GM18867 (cell line): ENCODE data around the gene VSNL1.

ENCODE experiments used
- ATAC-seq: cut with Tn5 transposase; IDR thresholded peaks from one replicate; pipeline ENCODE4 v1.9.1; 2021; ENCODE audit warnings: mild to moderate bottlenecking, moderate library complexity; ENCODE audit not compliant: unreplicated experiment

Gene VSNL1

DNA sequence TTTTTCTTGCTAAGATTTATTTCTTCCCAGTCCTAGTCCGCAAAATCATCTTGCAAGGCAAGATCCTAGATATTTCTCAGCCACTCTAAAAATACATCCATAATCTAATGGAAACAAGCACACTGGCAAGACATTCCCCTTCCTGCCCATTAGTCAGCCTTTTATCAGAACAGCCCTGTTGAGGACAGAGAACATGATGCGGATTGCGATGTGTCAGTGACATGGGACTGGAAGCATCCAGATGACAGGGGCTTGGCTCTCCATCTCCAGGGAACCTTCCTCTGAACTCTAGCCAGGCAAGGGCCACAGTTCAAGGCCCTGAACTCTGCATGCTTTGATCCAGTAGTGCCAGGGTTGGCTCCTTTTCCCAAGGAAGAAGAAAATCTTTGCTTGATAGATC is 70.0 kb downstream of the VSNL1 start:
- no peak for ATAC-seq

DNA sequence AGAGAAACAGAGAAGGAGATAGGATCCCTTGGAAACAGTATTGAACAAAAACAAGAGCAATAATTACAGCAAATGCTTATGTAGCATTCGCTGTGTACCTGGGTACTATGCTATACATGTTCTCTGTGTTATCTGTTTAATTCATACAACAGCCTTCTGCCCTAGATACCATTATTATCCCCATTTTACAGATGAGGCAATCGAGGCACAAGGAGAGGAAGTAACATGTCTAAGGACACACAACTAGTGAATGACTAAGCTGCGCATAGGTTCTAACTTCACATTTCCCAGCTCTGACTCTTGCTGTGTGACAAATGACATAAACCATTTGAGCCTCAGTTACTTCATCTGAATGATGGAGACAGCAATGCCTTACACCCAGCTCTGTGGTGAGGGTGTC is 70.5 kb downstream of the VSNL1 start:
- ATAC-seq, result no peak

DNA sequence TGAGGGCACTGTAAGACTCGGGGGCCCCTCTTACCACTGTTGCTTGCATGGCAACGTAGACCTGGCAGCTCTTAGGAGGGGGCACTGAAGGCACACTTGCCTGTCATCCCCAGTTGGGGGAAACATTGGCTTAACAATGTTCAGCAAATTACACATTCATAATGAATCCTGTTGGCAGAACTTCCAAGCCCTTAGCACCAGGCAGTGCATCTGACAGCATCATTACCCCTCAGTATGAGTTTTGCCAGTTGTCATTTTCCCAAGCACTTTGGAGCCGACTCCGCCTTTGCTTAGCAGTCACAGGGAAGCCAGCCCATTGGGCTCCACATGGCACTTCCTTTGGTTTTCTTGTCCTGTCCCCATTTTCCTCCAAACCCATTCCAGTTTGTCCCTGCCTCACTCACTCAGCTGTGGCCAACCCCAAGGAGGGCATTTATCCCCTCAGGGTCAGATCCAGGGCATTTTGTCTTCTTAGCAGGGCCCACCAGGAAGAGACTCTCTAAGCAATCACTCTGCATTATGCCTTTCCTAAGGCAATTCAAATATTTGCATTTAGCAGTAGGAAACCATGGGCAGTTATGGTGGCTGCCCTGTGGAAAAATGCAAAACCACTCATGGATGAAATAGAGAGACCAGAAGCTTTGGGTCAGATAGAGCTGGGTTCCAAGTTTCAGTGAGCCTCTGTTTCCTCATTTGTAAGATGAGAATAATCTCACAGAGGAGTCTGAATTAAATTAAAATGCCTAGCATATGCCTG is 73.9 kb downstream of the VSNL1 start:
- no peak for ATAC-seq

DNA sequence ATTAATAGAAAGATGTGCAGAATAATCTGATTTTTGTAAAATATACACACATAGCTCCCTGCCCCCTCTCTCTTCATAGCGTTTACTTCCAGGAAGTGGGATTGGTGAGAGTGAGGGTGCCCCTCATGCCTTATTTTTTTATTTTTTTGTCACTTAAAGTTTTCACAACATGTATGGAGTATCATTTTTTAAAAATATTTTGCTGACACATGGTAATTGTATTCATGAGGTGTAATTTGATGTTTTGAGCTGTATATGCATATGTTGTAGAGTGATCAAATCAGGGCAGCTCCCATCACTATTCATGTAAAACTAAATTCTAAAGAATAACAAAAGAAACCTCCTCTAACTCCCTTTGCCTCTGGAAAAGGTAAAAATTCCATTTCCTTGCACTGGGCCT is 74.7 kb downstream of the VSNL1 start:
- no peak for ATAC-seq

DNA sequence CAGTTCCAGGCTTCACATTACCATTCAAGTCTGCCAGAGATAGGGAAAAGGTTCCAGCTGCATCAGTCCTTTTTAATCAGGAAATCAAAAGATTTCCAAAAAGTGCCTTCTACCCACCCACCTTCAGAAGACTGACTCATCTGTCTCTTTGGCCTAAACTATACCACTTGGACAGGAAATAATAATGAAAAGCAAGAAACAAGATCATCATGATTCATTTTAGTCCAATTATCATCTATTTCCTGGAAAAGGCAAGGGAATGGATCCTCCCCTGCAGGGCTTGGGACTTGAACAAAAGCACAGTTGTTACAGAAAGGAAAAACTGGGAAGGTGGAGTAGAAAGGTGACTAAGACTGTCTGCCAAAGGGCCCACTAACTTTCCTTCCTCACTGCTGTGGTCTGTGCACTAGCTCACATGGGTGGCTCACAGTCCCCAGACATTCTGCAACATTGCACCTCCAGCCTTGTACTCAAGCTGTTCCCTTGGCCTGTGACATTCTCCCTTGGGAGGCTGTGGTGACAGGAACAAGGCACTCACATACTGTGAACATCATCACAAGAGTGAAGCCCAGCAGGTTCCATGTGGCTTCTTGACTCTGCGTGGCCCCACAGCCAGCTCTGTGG is 75.3 kb downstream of the VSNL1 start:
- no peak for ATAC-seq

DNA sequence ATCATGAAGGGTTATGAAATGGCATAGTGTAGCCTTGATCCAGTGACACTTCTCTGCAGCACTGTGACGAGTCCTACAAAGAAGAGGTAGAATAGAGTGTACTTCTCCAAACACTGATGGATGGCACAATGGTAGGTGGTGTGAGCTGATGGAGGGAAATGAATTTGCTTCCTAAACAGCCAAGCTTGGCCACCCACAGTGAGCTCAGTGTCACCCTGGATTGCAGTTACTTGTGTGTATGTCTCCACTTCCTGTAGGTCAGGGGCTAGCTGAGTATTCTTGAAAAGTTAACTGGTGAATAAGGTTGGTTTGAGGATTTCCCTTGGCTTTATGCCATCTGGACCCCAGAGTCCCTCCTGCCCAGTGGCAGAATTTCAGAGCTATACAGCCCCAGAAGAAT is 75.9 kb downstream of the VSNL1 start:
- ATAC-seq, result no peak

DNA sequence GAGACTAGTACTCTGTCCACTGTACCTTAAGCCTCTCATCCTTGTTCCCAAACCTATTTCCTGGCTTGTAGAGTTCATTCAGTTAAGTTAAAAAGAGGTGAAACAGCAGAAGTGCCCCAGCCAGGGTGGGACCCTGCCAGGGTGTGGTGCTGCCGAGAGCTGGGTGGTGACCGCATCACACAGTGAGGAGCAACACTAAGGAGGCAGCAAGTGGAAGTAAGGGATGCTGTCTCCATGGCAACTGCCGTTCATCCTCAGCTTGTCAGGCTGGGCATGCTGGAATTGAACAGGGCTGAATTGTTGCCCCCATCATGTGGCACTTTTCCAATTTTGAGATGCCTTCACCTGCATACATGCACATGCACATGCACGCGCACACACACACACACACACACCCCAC is 77.0 kb downstream of the VSNL1 start:
- no peak for ATAC-seq

DNA sequence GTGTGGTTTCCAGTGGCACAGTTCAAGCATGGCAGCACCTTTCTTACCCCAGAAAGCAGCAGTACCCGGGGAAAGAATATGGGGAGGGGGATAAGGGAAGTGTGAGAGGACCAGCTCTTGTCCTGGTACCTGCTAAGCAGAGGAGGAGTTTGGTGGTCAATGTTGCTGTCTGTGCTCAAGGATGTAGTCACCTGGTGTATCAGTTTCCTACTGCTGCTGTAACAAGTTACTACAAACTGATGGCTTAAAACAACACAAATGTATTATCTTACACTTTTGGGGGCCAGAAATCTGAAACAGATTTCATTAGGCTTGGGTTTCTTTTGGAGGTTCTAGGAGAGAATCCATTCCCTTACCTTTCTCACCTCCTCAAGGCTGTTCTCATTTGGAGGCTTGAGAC is 77.5 kb downstream of the VSNL1 start:
- ATAC-seq, result no peak

DNA sequence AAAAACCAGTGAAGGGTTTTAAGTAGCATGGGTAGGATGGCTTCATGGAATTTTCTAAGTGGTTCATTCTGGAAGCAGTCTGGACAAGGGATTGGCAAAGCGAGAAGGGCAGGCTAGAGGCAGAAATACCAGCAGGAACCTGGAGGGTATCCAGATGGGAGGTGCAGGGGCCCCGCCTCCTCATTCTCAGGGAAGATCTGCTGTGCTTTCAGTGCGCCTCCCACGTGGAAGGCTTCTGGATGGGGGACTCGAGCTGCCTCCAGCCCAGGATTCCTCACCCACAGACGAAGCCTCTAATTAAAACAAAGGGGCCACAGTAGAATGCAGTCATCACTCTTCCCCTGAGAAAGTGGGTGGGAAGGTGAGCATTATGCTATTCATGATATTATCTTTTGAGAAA is 79.8 kb downstream of the VSNL1 start:
- ATAC-seq, result no peak

DNA sequence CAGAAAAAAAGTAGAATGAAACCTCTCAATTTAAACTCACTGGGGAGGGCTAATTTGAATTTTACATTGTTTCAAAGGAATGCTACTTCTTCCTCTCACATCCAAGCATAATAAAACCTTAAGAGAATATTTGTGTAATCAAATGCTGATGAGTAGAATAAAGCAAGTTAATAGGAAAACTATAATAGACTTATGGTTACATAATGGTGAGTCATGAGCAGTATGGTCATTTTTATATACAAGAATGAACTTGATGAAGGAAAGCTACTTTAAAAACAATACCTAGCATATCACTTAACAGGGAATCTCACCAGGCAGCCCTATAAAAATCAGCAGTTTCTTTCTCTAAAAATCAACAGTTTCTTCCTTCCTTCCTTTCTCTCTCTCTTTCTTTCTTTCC is 80.3 kb downstream of the VSNL1 start:
- ATAC-seq, result no peak

DNA sequence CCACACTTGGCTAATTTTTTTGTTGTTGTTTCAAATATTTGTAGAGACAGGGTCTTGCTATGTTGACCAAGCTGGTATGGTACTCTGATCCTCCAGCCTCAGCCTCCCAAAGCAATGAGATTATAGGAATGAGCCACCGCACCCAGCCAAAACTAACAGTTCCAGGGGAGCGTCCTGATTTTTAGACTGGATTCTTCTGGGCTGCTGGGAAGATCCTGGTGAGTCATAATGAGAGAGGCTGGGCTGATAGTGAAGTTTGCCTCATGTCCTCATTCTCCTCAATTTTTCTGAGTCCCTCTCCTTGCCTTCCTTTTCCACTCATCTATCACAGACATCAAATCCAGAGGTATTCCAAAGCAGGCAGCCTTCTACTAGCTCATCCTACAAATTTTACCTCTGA is 81.3 kb downstream of the VSNL1 start:
- no peak for ATAC-seq

DNA sequence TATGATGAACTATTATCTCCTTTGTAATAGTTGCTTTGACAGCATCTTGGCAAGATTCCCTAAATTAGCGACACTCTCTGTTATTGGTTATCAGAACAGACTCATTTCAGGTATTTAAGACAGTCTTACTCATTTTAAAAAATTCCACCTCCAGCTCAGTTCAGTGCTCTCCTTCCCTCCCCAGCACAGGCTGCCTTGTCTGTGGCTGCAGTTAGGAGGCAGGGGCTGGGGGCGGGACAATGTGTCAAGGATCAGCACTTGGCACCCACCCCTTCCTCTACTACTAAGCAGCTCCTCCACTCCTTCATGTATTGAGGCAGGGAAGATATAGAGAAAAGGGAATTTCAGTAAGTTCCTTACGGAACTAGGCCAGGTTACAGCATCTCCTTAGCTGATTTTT is 85.0 kb downstream of the VSNL1 start:
- no peak for ATAC-seq

DNA sequence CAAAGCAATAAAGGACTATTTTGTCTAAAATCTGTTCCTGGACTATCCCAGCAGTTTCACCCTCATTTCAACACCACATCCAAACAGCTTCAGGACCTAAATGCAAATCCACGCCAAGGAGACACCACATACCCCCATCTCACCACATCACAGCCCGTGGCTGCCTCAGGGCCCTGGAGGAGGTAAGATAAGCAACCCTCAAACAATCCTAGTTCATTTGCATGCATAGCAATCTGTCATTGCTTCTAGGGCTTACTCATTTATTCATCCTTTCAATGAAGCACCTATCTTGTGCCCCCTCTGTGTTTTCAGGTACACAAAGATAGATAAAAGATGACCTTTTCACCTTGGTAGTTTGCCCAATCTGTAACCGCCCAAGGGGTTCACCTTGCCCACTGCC is 86.5 kb downstream of the VSNL1 start:
- no peak for ATAC-seq

DNA sequence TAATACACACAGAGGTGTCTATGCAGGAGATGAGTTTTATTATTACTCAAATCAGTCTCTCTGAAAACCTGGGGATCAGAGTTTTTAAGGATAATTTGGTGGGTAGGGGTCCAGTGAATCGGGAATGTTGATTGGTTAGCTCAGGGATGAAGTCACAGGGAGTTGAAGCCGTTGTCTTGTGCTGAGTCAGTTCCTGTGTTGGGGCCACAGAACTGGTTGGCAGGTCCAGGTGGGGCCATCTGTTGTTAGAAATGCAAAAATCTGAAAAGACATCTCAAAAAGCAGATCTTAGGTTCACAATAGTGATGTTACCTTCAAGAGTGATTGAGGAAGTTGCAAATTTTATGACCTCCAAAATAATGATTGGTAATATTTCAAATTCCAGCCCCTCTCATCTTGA is 86.9 kb downstream of the VSNL1 start:
- no peak for ATAC-seq

DNA sequence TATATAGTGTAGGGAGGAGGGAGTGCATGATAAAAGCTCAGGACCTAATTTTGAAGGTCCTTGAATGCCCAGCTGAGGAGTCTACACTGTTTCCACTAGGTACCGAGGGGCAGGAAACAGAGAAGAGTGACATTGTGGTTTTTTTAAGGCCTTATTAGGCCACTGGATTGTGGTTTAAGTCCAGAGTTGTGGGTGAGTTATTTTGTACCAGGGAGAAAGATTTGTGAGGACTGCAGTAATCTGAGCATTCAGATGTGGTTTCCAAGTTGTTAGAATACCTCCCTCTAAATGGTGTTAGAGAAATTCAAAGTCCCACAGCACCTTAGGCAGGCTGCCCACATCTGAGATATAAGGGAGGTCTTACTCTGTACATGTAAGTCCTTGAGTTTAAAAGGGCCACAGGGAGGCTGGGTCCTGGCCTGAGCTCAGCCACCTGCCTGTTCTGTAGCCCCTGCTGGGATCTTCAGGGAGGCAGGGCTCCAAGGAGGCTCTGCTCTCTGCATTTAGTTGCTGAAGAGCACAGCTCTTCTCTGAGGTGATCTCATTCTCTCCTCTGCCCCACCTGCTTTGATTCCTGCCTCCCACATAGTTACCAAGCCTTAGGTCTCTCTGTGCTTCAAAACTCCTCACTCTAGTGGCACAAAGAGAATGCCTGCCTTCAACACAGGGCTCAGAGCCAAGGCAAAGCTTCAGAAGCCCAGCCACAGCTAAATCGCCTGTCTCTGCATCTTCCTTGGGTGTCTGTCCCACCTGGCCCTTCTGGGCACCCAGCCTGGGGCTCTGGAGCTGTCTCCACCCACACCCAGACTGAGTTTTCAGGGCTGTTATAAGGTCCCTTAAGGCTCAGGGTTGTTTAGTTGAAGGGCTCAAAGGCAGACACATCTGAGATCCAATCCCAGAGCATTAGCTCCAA is 88.1 kb downstream of the VSNL1 start:
- ATAC-seq, result no peak

DNA sequence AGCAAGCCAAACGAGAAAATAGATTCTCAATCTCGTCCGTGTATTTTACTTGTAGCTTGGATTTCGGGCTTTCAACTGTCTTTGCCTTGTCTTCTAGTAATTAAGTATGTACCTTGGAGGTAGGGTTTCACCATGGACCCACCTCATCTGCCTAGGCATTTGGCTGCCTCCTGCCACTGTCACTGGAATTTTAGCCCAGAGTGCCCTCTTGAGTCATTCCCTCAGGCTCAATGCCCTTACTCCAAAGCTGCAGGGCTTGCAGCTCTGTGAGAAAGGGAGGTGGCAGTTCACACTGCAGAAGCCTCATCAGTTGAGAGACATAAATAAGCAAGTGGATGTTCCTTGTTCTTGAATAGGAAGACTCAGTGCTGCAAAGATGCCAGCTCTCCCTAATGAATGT is 89.6 kb downstream of the VSNL1 start:
- ATAC-seq, result no peak

DNA sequence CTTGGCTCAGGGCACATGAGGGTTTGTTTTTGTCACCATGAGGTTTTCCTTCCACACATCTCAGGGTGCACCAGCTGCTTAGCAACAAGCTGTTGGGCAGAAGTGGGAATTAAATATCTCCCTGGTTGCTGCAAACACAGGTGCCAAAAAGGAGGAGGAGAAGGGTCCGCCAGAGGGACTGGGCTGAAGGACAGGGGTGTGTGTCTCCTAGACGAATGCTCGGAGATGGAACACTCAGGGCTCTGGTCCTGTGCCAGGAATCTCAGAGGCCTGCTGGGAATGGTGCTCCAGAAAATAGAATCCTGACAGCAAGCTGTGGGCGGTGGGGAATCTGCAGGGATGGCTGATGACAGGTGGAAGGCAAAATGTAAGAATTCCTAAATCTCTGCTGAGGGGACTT is 94.5 kb downstream of the VSNL1 start:
- no peak for ATAC-seq

DNA sequence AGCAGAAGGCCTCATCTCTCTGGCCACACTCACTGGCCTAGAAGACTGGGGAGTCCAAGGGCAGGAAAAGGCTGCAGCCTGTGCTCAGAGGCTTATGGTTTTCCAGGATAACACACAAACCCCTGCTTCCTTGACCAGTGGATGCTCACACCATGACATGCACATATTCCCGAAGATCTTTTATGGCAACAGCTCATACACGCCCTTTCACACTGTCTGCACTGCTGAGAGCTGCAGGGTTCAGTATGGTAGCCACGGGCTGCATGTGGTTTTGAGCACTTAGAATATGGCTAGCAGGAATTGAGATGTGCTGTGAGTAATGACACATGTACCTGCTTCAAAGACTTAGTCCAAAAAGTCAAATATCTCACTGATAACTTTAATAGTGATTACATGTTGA is 95.8 kb downstream of the VSNL1 start:
- ATAC-seq, result no peak

DNA sequence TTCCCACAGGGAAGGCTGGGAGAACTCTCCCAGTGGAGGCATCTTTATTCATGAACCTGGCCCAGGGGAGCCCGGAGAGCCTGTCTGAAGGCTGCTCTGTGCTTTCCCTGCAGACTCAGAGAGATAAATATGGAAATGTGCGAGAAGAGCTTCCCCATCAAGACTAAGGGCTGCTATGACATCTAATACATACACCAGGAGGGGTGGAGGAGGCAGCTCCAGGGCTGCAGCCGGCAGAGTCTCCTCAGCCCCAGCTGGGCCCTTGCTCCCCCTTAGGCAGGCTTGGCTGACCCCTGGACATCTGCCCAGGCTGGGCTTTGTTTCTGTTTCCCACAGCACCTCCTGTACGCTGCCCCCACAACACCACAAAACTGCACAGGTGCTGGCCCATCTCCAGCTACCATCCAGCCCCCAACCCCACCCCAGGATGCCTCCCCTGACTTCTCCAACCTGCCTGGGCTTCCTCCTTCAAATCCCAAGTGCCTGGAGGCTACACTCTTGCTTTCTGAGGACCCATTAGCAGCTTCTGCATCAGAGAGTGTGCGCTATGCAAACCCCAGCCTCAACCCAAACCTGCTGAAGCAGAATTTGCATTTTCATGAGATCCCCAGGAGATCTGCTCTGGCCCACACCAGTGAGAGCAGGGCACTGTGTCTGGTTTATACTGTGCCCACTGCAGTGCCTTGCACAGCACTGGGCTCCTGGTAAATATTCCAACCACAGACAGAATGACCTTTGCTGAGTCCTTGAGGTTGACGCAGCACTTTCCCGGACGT is 96.8 kb downstream of the VSNL1 start:
- peak; percentile 63 for ATAC-seq

DNA sequence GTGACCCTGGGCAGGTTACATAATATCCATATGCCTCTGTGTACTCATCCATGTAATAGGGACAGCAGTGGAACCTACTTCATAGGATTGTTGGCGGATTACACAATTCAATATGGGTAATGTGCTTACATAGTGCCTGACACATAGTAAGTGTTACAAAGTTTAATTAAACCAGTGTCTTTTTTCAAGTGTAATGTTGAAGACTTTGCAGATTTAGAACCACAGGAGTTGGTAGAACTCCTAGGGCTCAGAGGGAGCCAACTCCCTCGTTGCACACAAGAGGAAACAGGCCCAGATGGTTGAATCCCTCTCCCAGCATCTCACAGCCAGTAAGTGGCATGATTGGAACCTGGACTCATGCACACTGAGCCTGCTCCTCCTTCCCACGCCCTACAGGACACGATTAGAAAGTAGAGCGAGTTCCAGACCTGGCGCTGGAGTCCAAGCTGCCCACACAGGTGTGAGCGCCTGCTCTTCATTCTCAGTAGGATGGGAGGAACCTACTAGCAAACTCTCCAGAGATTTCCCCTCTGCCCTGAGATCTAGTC is 97.8 kb downstream of the VSNL1 start:
- no peak for ATAC-seq

DNA sequence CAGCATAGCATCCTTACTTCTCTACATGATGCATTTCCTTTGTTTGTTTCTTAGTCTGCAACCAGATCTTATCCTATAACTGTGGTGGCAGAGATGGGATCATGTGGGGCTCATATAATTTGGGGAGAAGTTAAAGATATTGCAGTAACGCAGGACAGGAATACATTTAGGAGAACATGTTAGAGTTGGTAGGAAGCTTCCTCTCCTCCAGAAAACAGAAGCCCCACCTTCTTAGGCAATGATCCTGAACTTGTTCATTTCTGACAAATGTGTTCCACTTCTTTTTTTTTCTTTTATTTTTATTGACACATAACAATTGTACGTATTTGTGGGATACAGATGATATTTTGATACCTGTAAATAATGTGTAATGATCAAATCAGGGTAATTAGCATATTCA is 99.9 kb downstream of the VSNL1 start:
- no peak for ATAC-seq
